AG08395 (cell line): Measurements from ENCODE around the gene AR.

Source experiments
- DNase-seq: peaks from one replicate; pipeline ENCODE4 v3.0.0; 2012; ENCODE audit warnings: mixed read lengths, low spot score

AR gene

DNA sequence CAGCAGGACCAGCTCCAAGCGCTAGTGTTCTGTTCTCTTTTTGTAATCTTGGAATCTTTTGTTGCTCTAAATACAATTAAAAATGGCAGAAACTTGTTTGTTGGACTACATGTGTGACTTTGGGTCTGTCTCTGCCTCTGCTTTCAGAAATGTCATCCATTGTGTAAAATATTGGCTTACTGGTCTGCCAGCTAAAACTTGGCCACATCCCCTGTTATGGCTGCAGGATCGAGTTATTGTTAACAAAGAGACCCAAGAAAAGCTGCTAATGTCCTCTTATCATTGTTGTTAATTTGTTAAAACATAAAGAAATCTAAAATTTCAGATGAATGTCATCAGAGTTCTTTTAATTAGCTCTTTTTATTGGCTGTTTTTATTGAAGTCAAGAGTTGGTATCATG lies 186.5 kb downstream of the AR start:
- no peak for DNase-seq

DNA sequence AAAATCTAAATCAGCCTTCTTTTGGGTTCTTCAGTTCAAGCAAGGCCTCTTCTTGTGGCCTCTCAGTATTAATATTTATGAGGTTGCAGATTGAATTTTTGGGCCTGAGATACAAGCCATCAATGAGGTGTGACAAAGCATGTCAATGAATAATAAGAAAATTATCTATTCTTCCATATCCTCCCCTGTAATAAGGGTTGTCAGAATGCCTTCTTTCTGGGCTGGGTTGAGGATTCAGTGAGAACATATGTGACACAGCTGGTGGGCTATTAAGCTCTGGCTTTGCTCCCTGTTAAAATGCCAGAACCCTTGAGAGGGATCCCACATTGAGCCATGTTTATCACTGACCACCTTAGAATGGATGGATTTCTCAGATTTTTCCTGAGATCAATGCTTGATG lies 187.2 kb downstream of the AR start:
- no peak for DNase-seq

DNA sequence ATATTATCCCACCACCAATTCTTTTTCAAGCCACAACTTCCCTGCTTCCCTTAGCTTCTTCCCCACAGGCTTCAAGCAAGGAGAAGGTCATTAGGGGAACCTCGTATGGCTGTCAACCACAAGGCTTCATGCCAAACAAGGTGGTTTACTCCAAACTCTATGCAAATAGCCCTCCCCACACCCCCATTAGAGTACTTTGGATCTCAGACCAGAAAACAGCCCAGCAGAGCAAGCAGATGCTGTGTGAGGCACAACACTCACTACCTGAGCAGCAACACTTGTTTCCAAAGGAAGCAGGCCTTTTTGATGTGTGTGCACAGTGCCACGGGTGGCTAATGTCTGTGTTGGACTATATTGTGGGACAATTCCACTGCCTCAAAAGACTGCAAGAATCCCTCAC lies 189.0 kb downstream of the AR start:
- DNase-seq: no peak

DNA sequence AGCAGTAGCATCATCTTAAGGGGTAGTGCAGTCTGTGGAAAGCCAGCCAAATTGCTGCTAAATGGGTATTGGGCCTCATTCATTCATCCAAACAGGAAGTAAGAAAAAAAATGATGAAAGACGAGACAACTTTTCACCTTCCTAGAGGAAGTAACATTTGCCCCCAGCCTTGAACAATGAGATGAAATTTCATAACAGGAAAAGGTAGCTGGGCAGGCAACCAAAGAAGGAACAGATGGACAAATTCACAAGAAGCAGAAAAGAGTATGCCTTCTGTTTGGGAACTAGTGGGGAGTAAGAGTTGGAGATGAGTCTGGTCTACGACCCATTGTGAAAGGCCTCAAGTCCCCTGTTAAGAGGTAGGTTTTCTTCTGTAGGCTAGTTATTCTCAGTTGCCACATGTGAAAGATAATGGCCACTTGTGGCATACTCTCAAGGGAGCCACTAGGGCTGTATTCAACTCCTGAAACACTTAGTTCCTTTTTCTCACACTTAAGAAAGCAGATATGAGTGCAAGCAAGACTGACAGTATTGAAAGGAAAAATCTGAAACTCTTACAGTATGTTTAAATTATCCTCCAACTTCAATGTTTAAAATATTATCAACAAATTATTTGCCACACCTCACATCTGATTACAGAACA lies 190.4 kb downstream of the AR start:
- DNase-seq: no peak

DNA sequence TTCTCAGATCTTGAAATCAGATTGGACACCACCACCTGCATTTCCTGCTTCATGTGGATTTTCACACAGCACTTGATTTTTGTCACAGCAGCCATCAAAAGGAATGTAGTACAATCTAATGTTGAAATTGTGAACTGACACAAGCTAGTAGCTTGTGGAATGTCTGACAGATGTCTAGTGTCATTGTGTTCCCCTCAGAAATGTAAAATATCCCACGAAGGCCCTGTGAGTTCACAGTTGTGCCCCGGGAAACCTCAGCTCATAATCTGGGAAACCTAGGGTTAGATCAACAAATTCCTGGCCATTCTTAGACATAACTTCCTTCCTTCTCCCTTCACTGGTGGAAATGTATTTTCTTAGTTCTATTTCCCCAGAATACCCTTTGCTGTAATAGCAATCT lies 205.7 kb downstream of the AR start:
- no peak for DNase-seq

DNA sequence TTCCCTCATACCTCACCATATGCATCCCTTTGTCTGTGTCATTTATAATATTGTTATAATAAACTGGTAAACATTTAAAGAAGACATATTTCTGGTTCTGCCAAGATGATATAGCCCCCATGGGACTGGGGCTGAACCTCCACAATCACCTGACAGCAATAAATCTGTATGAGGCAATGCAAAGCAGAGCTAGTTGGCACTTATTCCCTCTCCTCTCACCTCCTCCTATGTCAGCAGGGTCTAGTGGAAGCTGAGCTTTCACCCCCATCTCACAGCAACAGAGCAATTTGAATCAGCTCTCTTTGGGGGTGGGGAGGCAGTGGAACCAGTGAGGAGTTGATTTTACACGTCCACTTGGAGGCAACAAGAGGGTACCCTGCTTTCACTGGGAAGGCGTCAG lies 206.9 kb downstream of the AR start:
- DNase-seq: no peak

DNA sequence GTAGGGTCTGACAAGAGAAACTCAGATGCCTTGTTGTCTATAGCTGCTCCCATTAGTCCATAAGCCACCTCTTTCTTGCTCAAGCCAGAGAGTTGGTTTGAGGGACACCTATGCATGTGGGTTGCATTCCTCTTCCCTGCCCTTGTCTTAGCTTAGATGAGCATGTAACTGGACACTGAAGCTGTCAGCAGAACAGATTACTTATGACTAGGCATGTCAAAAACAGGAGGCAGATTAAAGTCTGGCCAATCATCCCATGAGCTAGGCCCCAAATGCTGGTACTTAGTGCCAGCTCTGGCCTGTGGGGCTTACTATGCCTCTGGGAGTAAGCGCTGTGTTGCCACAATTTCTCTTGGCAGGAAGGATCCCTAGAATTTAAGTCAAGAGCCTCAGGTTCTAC lies 215.2 kb downstream of the AR start:
- no peak for DNase-seq

DNA sequence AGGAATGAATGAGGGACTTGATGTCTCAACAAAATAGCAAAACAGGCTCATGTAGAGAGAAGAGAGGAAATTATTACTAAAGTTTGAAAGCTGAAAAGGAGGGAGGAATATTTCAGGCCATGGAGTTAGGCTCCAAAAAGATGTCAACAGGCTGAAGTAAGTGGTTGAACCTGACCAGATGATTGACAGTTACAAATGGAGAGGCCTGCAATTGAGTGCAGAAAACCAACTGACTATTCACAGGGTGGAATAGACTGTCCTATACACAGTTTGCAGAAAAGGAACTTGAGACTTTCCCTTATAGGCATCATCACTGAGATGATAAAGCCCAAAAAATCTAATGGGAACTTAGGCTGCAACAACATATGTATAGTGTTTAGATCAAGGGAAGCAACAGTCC lies 233.3 kb downstream of the AR start:
- DNase-seq: no peak

DNA sequence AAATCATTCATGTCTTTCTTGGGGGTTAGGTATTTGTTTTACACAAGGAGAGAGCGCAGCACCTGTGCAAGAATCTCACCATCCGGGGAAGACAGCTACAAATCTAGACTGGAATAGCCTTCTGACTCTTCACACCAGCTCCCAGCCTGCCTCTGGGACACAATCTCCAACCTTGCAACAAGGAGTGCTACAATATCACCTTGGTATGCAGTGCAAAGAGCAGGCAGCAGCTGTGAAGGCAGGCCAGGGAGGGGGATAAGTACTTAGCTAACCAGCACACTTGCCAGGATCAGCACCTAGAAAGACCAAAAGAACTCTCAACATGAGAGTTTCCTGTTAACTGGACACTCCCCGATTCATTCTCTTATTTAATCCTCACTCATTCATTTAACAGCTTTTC lies 235.3 kb downstream of the AR start:
- no peak for DNase-seq
